Activated T-cell treated with anti-CD3 and anti-CD28 coated beads for 48 hours (primary cell): Measurements from ENCODE around the gene RET.

Source experiments
- DNase-seq: peaks from one replicate; pipeline ENCODE4 v3.0.0-alpha.2; 2020; ENCODE audit warnings: low read depth

RET gene

GRCh38 chr10:43121444-43121843 lies 44.6 kb downstream of the RET start:
- no peak for DNase-seq

GRCh38 chr10:43122096-43122495 lies 45.2 kb downstream of the RET start:
- no peak for DNase-seq

GRCh38 chr10:43122826-43123225 lies 46.0 kb downstream of the RET start:
- DNase-seq = no peak

- DNase-seq = no peak
Measured at GRCh38 chr10:43123361-43124093, 46.7 kb downstream of the RET start.

- DNase-seq = no peak
Measured at GRCh38 chr10:43124094-43124521, 47.2 kb downstream of the RET start.

GRCh38 chr10:43124574-43125273 lies 47.9 kb downstream of the RET start:
- no peak for DNase-seq

GRCh38 chr10:43125274-43125845 lies 48.5 kb downstream of the RET start:
- no peak for DNase-seq

GRCh38 chr10:43125881-43126731 lies 49.2 kb downstream of the RET start:
- DNase-seq = no peak

- no peak for DNase-seq
Measured at GRCh38 chr10:43126759-43127424, 50.0 kb downstream of the RET start.

- no peak for DNase-seq
Measured at GRCh38 chr10:43127442-43127841, 50.6 kb downstream of the RET start.

- no peak for DNase-seq
Measured at GRCh38 chr10:43128331-43128730, 51.5 kb downstream of the RET start.

GRCh38 chr10:43128958-43129706 lies 52.3 kb downstream of the RET start:
- no peak for DNase-seq

- no peak for DNase-seq
Measured at GRCh38 chr10:43130770-43131171, 53.9 kb downstream of the RET start.

- no peak for DNase-seq
Measured at GRCh38 chr10:43131256-43131655, 54.4 kb downstream of the RET start.

GRCh38 chr10:43131906-43132305 lies 55.0 kb downstream of the RET start:
- no peak for DNase-seq

GRCh38 chr10:43132867-43133787 lies 56.3 kb downstream of the RET start:
- no peak for DNase-seq

GRCh38 chr10:43134126-43134905 lies 57.4 kb downstream of the RET start:
- no peak for DNase-seq

- no peak for DNase-seq
Measured at GRCh38 chr10:43135064-43135463, 58.2 kb downstream of the RET start.

GRCh38 chr10:43135656-43136055 lies 58.8 kb downstream of the RET start:
- no peak for DNase-seq
